Caco-2 (cell line): ENCODE data around the gene MAGI1. TPM values are rescaled to one million over a fixed set of nuclear protein-coding genes. Genes with fewer than 3 reads are reported as not detected.

ENCODE experiments used
- BruUV-seq: library from RNA; stranded (reverse); fragments of 400-500 nt; replicated peaks from 2 replicates; lab custom pipeline; 2021; lab: Mats Ljungman, UMichigan
- CTCF ChIA-PET: fragments of 300-600 bp; sonication (Branson Sonifier 250); formaldehyde crosslinking; loops from one replicate; lab custom pipeline; 2022; ENCODE audit warnings: antibody characterized with exemption; lab: Charles Lee
- POLR2A ChIA-PET: fragments of 300-600 bp; sonication (Branson Sonifier 250); formaldehyde crosslinking; loops from one replicate; lab custom pipeline; 2022; ENCODE audit warnings: antibody characterized with exemption; lab: Charles Lee
- DNase-seq, 2 experiments: peaks; one replicate each; pipeline versions ENCODE4 v3.0.0 to v3.0.0-alpha.2; 2020 to 2022
- H3K27me3 ChIP-seq: replicated peaks from 2 replicates; pipeline ENCODE4 v1.6.0; 2011; ENCODE audit warnings: low read length; ENCODE audit not compliant: control insufficient read depth, insufficient read depth
- H3K36me3 ChIP-seq: 2 replicates; pipeline ENCODE4 v1.5.1; 2011; ENCODE audit warnings: low read length; ENCODE audit not compliant: control insufficient read depth, insufficient read depth
- H3K4me1 ChIP-seq: fragments of 250-450 bp; sonication (Bioruptor Pico); 2 replicates; pipeline ENCODE4 v1.5.1; 2020; ENCODE audit warnings: mild to moderate bottlenecking
- H3K4me3 ChIP-seq: 2 replicates; pipeline ENCODE4 v1.5.1; 2011; ENCODE audit warnings: low read depth, mild to moderate bottlenecking, control low read depth, low read length
- H3K9me3 ChIP-seq: fragments of 250-450 bp; sonication (Bioruptor Pico); 2 replicates; pipeline ENCODE4 v1.5.1; 2020; ENCODE audit warnings: mild to moderate bottlenecking, moderate library complexity
- H3K27ac Mint-ChIP-seq: one replicate; pipeline ENCODE4 v1.8.0; 2022; ENCODE audit warnings: mixed read lengths; ENCODE audit not compliant: unreplicated experiment
- H3K27me3 Mint-ChIP-seq: one replicate; pipeline ENCODE4 v1.8.0; 2022; ENCODE audit warnings: mixed read lengths; ENCODE audit not compliant: insufficient read depth, unreplicated experiment
- H3K36me3 Mint-ChIP-seq: one replicate; pipeline ENCODE4 v1.8.0; 2022; ENCODE audit warnings: mild to moderate bottlenecking, mixed read lengths; ENCODE audit not compliant: insufficient read depth, unreplicated experiment
- H3K4me1 Mint-ChIP-seq: one replicate; pipeline ENCODE4 v1.8.0; 2022; ENCODE audit warnings: low read depth, mixed read lengths; ENCODE audit not compliant: unreplicated experiment
- H3K4me3 Mint-ChIP-seq: one replicate; pipeline ENCODE4 v1.8.0; 2022; ENCODE audit warnings: mild to moderate bottlenecking, moderate library complexity, mixed read lengths; ENCODE audit not compliant: unreplicated experiment
- H3K9me3 Mint-ChIP-seq: one replicate; pipeline ENCODE4 v1.8.0; 2022; ENCODE audit warnings: mixed read lengths; ENCODE audit not compliant: unreplicated experiment
- intact Hi-C: fragments of 100-400 bp; cut with micrococcal nuclease; formaldehyde crosslinking; loops from one replicate; pipeline ENCODE4 v1.10.0; 2022; ENCODE audit not compliant: unreplicated experiment
- total RNA-seq: library from RNA; stranded (reverse); gene quantifications from 2 replicates; pipeline ENCODE4 v1.2.3, GENCODE V29; 2022
- TF ChIP-seq, protein P1 (sequence below), 2 experiments: fragments of 200-600 bp in 1 of 2; IDR thresholded peaks; 1 replicate in 1 of 2; 2 replicates in 1 of 2; pipeline versions ENCODE4 v1.5.1 to v1.8.0; 2011 to 2022; ENCODE audit warnings: antibody characterized with exemption in 1 of 2, control low read depth in 1 of 2, inconsistent platforms in 1 of 2, low read depth in 1 of 2, low read length in 1 of 2, mild to moderate bottlenecking in 1 of 2, moderate library complexity in 1 of 2; ENCODE audit not compliant: insufficient read depth in 1 of 2, severe bottlenecking in 1 of 2, unreplicated experiment in 1 of 2

Gene MAGI1
- total RNA-seq, 1 experiment from 2014 or later: 64.9 TPM

DNA sequence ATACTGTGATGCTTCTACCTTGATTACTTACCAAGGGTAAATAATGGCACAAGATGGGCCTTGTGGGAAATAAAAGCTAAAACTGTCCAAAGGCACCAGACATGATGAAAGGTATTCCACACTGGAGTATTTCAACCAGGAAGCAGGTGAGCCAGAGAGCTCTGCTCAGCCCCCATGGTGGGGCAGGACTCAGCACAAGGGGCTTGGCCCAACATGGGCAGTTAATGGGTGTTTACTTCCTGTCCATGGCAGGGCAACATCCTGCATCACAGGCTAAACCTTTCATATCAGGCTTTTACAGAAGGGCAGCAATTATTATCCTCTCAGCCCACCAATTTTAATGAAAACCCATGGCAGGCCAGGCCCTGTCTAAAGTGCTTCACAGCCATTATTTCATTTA lies 38.2 kb downstream of the MAGI1 start:
- peaks cover 39% of the 10 kb centered on the region for H3K4me1 Mint-ChIP-seq
- POLR2A ChIA-PET: interaction anchor here (0.8 kb wide), 1 partner anchor 47 kb away, joined by 5 read pairs; no protein-coding TSS in a partner anchor
- intact Hi-C loops: no loop called here
- H3K36me3 Mint-ChIP-seq: peaks cover 18% of the 10 kb centered on the region
- CTCF ChIA-PET: no interaction called here
- H3K36me3 ChIP-seq: no peaks in the 10 kb centered on the region; the same call in 1 of the 2 replicates
- no peak overlapping the region for H3K4me3 Mint-ChIP-seq
- no peak for DNase-seq
- no peaks in the 10 kb centered on the region for H3K27me3 ChIP-seq
- H3K4me3 ChIP-seq: no peak overlapping the region
- no peaks in the 10 kb centered on the region for H3K9me3 ChIP-seq
- H3K9me3 Mint-ChIP-seq: no peaks in the 10 kb centered on the region
- TF ChIP-seq, protein P1, sequence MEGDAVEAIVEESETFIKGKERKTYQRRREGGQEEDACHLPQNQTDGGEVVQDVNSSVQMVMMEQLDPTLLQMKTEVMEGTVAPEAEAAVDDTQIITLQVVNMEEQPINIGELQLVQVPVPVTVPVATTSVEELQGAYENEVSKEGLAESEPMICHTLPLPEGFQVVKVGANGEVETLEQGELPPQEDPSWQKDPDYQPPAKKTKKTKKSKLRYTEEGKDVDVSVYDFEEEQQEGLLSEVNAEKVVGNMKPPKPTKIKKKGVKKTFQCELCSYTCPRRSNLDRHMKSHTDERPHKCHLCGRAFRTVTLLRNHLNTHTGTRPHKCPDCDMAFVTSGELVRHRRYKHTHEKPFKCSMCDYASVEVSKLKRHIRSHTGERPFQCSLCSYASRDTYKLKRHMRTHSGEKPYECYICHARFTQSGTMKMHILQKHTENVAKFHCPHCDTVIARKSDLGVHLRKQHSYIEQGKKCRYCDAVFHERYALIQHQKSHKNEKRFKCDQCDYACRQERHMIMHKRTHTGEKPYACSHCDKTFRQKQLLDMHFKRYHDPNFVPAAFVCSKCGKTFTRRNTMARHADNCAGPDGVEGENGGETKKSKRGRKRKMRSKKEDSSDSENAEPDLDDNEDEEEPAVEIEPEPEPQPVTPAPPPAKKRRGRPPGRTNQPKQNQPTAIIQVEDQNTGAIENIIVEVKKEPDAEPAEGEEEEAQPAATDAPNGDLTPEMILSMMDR (IDR thresholded peaks at IDR 0.05; ENCODE audit: insufficient read depth in 1 of 2, low read depth in 1 of 2, low read length in 1 of 2, severe bottlenecking in 1 of 2, unreplicated experiment in 1 of 2): no peak
- no peaks in the 10 kb centered on the region for H3K27me3 Mint-ChIP-seq
- H3K4me1 ChIP-seq: peaks cover 30% of the 10 kb centered on the region
- no TSS peak for BruUV-seq
- no peak overlapping the region for H3K27ac Mint-ChIP-seq

DNA sequence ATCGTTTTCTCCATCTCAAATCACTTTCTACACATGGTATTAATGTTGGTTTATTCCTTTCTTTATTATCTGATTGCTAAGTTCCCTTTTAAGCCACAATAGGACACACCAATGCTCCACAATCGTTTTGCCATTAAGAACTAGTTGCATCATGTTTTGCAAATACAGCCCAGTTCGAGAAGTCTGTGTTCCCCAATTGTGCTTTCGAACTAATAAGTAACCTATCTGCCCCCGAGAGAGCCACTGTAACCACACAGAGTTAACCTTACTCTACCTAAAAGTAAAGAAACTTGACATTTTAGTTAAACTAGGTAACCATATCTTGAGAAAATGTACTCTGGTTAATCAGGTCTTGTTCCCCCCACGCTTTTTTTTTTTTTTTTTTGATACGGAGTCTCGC lies 39.1 kb downstream of the MAGI1 start:
- TF ChIP-seq, protein P1 (IDR thresholded peaks at IDR 0.05; ENCODE audit: insufficient read depth in 1 of 2, low read depth in 1 of 2, low read length in 1 of 2, severe bottlenecking in 1 of 2, unreplicated experiment in 1 of 2): no peak
- Mint-ChIP-seq H3K27ac (peak overlapping the region; percentile 71), H3K27me3 (no peaks in the 10 kb centered on the region), H3K9me3 (no peaks in the 10 kb centered on the region), H3K4me3 (no peak overlapping the region), H3K4me1 (peaks cover 47% of the 10 kb centered on the region), H3K36me3 (peaks cover 19% of the 10 kb centered on the region)
- no peaks in the 10 kb centered on the region for H3K27me3 ChIP-seq
- H3K36me3 ChIP-seq: 0 out of 2 replicates have a peak, but pooled peaks cover 3% of the 10 kb centered on the region
- intact Hi-C loops: no loop called here
- DNase-seq: no peak
- H3K4me1 ChIP-seq: peaks cover 30% of the 10 kb centered on the region
- H3K9me3 ChIP-seq: no peaks in the 10 kb centered on the region
- ChIA-PET CTCF (no interaction called here), POLR2A (no interaction called here)
- no TSS peak for BruUV-seq
- no peak overlapping the region for H3K4me3 ChIP-seq

DNA sequence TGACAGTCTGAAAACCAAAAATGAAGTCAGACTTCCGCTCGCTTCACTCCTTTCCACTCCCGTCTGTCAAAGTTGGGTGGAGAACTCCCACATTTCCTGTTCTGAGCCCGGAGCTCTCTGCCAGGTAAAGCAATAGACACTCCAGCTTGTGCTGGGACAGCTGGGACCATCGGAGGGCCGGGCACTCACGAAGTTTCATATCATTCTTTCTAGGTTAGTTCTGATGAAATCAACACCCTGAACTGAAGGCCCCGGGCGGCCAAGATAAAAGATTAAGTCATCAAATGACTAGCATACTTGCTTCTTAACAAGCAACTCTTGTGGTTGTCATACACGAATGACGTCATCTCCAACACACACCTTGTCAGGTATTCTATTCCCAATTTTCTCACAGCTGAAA lies 42.1 kb downstream of the MAGI1 start:
- intact Hi-C loops: loop anchor here (2.0 kb wide), 1 partner anchor 44 kb away; no protein-coding TSS in a partner anchor
- no peaks in the 10 kb centered on the region for H3K9me3 ChIP-seq
- no peaks in the 10 kb centered on the region for H3K27me3 ChIP-seq
- H3K4me3 Mint-ChIP-seq: peak overlapping the region; percentile 56
- TF ChIP-seq, protein P1 (IDR thresholded peaks at IDR 0.05; ENCODE audit: insufficient read depth in 1 of 2, low read depth in 1 of 2, low read length in 1 of 2, severe bottlenecking in 1 of 2, unreplicated experiment in 1 of 2): no peak
- POLR2A ChIA-PET: no interaction called here
- DNase-seq: peak; percentile 70 to 79
- BruUV-seq: no TSS peak
- H3K27ac Mint-ChIP-seq: peak overlapping the region; percentile 82
- H3K36me3 Mint-ChIP-seq: peaks cover 21% of the 10 kb centered on the region
- no peaks in the 10 kb centered on the region for H3K9me3 Mint-ChIP-seq
- H3K4me3 ChIP-seq: no peak overlapping the region
- H3K27me3 Mint-ChIP-seq: no peaks in the 10 kb centered on the region
- H3K4me1 Mint-ChIP-seq: peaks cover 47% of the 10 kb centered on the region
- CTCF ChIA-PET: interaction anchor here (0.7 kb wide), 1 partner anchor 43 kb away, joined by 3 read pairs; no protein-coding TSS in a partner anchor
- 0 out of 2 replicates have a peak, but pooled peaks cover 3% of the 10 kb centered on the region for H3K36me3 ChIP-seq
- peaks cover 30% of the 10 kb centered on the region for H3K4me1 ChIP-seq
